Measurements from ENCODE around the gene DCN.

The DCN gene

DNA sequence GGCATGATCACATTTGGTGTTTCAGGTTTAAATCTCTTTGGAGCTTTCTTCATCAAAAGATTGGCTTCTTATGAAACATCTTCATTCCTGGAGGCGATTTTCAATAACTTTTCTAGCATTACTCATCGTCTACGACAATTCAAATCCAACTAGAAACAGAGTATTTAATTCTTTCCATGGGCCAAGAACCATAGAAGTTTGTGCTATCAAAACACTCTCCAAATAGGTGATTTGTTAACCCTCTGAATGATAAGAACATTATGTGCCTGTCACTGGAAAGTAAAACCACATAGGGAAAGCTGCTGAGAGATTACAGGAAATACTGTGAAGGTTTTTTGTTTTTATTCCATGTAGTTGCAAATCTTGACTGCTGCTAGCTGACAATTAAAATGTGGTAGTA lies 6.9 kb upstream of the DCN start:
- H3K4me3 ChIP-seq (ENCODE audit: low read depth, low read length), result no peak overlapping the region
- TF ChIP-seq, protein P1, sequence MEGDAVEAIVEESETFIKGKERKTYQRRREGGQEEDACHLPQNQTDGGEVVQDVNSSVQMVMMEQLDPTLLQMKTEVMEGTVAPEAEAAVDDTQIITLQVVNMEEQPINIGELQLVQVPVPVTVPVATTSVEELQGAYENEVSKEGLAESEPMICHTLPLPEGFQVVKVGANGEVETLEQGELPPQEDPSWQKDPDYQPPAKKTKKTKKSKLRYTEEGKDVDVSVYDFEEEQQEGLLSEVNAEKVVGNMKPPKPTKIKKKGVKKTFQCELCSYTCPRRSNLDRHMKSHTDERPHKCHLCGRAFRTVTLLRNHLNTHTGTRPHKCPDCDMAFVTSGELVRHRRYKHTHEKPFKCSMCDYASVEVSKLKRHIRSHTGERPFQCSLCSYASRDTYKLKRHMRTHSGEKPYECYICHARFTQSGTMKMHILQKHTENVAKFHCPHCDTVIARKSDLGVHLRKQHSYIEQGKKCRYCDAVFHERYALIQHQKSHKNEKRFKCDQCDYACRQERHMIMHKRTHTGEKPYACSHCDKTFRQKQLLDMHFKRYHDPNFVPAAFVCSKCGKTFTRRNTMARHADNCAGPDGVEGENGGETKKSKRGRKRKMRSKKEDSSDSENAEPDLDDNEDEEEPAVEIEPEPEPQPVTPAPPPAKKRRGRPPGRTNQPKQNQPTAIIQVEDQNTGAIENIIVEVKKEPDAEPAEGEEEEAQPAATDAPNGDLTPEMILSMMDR (IDR thresholded peaks at IDR 0.05; ENCODE audit: borderline replicate concordance, insufficient read depth, low read depth, low read length), result no peak

DNA sequence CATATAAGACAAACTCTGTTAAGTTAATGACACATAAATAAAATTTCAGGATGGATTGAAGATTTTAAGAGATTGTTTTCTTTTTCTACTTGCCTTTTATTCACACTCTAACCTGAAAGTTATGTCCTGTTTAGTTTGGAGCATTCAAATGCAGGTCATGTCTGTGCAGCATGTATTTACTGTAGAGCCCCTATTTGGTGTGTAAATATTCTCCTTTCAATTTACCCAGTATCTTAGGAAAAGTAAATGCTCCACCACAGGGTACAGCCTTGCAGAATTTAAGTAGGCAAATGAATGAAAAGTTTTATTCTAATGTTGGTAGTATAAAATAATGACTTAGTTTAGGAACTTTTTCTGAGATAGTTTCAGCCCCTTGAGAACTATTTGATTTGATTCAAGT lies 6.2 kb upstream of the DCN start:
- H3K4me3 ChIP-seq (ENCODE audit: low read depth, low read length), result no peak overlapping the region
- TF ChIP-seq, protein P1 (IDR thresholded peaks at IDR 0.05; ENCODE audit: borderline replicate concordance, insufficient read depth, low read depth, low read length), result no peak

DNA sequence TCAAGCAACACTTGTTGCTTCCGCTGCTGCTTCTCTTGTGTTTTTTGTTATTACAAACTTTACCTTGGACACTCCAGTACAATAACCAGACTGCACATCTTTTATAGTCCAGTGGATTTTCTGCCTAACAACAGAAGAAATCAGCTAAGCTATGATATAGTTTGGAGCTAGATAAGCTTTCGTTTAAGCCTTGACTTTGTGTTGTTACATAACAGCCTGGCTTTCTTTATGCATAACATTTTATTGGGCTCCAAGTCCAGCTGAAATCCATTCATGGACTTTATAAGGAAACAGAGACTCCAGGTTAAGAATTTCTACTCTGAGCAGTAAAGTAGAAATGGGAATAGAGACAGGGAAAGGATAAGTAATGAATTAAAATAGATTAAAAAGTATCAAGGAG lies 3.5 kb upstream of the DCN start:
- TF ChIP-seq, protein P1 (IDR thresholded peaks at IDR 0.05; ENCODE audit: borderline replicate concordance, insufficient read depth, low read depth, low read length), result no peak

DNA sequence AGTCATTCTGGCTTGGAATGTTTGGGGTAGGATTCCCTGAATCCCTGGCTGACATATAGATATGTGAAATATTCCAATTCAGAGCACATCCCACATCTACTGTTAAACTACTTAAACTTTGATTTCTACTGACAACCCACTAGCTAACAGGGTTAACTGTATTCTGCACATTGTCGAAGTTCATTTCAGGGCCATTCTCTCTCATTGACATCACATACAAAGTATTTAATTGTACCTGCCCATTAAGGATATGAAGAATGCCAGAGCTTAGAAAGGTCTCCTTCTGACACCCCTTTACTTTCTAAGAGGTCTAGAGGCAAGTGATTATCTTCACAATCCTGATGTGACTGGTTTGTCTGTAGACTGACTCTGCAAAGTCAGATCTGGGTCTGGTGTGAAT lies 2.8 kb upstream of the DCN start:
- H3K4me3 ChIP-seq (ENCODE audit: low read depth, low read length), result no peak overlapping the region
- TF ChIP-seq, protein P1 (IDR thresholded peaks at IDR 0.05; ENCODE audit: borderline replicate concordance, insufficient read depth, low read depth, low read length), result no peak

More for the DNA sequence above, 3.5 kb upstream of the DCN start:
- H3K4me3 ChIP-seq (ENCODE audit: low read depth, low read length), result no peak overlapping the region

DNA sequence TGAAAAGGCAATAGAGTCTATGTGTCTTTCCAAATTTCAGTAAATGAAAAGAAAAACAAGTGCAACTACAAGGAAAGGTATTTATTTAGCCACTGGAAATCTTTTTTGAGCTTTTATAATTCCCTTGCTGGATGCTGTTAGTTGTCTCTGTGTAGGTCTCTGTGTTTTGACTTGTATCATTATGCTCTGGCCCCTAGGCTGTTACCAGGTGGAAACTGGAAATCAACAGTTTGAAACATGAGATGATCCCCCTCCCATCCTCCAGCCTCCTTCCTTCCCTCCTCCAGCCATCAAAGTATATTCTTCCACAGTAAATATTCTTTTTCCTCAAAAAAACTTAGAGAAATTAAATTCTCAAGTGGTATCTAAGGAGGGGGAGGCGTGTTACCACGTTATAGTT lies 934 bp upstream of the DCN start:
- no peak overlapping the region for H3K4me3 ChIP-seq (ENCODE audit: low read depth, low read length)
- TF ChIP-seq, protein P1 (IDR thresholded peaks at IDR 0.05; ENCODE audit: borderline replicate concordance, insufficient read depth, low read depth, low read length), result no peak

DNA sequence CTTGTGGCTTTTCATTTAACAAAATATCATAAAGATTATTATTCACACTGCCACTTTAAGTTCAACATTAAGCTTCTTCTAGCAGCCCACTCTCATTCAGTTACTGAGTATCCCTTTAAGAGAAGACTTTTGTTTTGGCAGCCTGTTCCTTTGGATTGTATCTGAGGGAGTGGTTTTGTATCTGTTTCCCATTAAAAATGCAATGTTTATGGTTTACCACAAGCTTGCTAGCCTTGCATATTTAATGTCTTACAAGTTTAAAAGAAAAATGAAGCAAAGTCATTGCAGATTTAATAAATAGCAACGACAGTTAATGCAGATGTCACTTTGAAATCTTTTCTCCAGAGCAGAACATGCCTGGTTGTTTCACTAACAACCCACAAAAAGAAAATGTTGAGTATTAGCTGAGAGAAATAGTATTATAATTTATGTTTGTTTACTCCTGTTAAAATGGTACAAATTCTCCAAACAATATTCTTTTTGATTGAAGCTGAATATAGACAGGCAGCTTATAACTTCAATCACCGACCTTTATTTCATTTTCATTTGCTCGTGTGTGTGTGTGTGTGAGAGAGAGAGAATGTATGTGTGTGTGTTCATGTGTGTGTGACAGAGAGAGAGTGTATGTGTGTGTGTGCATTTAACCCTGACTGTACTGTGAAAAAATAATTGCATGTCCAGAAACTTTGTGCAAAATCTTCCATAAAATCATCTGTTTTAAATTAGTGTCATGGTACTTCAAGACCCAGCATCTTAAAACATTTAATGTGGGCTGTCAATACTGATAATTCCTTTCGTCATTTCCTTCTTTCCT lies 1.8 kb downstream of the DCN start:
- TF ChIP-seq, protein P1 (IDR thresholded peaks at IDR 0.05; ENCODE audit: borderline replicate concordance, insufficient read depth, low read depth, low read length), result no peak
- H3K4me3 ChIP-seq (ENCODE audit: low read depth, low read length), result no peak overlapping the region

DNA sequence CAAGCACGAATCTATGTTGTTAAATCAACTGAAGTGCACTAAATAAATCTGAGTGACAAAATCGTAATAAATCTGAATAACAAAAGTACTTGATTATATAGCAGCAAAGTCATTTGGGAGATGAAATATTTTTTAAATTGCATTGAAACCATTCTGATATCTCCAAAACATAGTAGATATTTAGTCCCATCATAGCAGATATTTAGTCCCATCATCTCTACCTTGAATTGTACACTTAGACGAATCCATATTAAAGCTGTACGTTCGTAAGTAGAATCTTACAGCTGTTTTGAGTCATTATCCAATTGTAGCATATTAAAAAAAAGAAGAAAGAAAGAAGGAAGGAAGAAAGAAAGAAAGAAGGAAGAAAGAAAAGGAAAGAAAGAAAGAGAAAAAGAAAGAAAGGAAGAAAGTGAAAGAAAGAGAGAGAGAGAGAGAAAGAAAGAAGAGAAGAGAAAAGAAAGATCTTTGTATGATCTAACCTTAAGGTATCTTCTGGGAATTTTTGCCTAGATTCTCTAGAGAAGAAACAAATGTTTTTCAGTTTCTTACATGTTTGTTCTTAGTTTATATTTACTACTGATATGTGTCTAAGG lies 2.6 kb downstream of the DCN start:
- no peak overlapping the region for H3K4me3 ChIP-seq (ENCODE audit: low read depth, low read length)
- TF ChIP-seq, protein P1 (IDR thresholded peaks at IDR 0.05; ENCODE audit: borderline replicate concordance, insufficient read depth, low read depth, low read length), result no peak

Data from GM12875 (cell line).